Peyer's patch (tissue), 4 donors: ENCODE data around the gene SLC4A5.

ENCODE experiments used
- POLR2A ChIP-seq, 2 donors: fragments of 450-650 bp; IDR thresholded peaks; one replicate each; pipeline ENCODE4 v1.5.1; 2017; ENCODE audit warnings: antibody characterized with exemption in 2 of 2, mild to moderate bottlenecking in 2 of 2, moderate library complexity in 2 of 2
- TF ChIP-seq, protein P1 (sequence below), 6 experiments: fragments of 450-650 bp in 4 of 6; fragments of 200-600 bp in 2 of 6; sonication (generic) in 1 of 6; IDR thresholded peaks; one replicate each; pipeline ENCODE4 v1.5.1; 2017 to 2019; ENCODE audit warnings: antibody characterized with exemption in 6 of 6, mild to moderate bottlenecking in 3 of 6, moderate library complexity in 1 of 6

DNA sequence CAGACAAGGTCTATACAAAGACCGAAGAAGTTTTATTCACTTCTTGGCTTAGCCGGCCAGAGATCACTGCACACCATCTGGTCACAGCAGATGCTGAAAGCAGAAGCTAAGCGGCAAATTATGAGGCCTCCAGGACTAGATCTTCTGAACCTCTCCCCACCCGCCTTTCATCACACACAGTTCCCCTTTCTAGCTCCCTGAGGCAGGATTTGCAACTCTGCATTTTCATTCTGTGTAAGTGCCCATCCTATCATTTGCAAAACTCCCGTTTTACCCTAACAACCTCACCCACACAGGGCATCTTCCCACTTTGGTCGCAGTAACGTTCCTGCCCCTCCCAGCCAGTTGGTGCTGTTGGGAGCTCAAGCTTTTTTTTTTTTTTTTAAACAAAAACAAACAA is 161.5 kb downstream of the SLC4A5 start:
- TF ChIP-seq, protein P1, sequence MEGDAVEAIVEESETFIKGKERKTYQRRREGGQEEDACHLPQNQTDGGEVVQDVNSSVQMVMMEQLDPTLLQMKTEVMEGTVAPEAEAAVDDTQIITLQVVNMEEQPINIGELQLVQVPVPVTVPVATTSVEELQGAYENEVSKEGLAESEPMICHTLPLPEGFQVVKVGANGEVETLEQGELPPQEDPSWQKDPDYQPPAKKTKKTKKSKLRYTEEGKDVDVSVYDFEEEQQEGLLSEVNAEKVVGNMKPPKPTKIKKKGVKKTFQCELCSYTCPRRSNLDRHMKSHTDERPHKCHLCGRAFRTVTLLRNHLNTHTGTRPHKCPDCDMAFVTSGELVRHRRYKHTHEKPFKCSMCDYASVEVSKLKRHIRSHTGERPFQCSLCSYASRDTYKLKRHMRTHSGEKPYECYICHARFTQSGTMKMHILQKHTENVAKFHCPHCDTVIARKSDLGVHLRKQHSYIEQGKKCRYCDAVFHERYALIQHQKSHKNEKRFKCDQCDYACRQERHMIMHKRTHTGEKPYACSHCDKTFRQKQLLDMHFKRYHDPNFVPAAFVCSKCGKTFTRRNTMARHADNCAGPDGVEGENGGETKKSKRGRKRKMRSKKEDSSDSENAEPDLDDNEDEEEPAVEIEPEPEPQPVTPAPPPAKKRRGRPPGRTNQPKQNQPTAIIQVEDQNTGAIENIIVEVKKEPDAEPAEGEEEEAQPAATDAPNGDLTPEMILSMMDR (IDR thresholded peaks at IDR 0.05) = no peak
- no peak for TF ChIP-seq POLR2A (IDR thresholded peaks at IDR 0.05)
